ENCODE measurements around the gene PARVB.

DNA sequence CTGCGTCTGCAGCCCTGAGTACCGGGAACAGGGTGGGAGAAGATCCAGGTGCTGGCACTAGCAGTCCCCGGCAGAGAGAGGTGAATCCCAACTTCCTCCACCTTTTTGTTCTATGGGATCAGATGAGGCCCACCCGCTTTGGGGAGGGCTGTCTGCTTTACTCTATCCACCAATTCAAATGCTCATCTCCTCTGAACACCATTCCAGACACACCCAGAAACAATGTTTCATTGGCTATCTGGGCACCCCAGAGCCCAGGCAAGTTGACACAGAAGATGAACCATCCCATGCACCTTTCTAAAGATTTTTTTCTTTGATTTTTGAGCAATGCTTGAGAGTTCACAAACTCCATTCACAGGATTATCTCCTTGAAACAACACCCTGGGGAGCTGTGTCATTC is 78.0 kb downstream of the PARVB start:
- no peak for TF ChIP-seq CTCF (IDR thresholded peaks at IDR 0.05; ENCODE audit: poor library complexity)
- TF ChIP-seq EZH2phosphoT487 (IDR thresholded peaks at IDR 0.05; ENCODE audit: low read depth, severe bottlenecking, unreplicated experiment), result no peak
